H1 (cell line): ENCODE data around the gene PIGBOS1. TPM values are rescaled to one million over a fixed set of nuclear protein-coding genes. Genes with fewer than 3 reads are reported as not detected.
"Not testable (repeated sequence)": the region's sequence is repeated elsewhere in the genome, so short reads cannot be mapped to it uniquely, and the experiment has no call there.

ENCODE experiments used
- CTCF ChIA-PET: fragments of 300-600 bp; sonication (Branson Sonifier 250); formaldehyde crosslinking; loops from one replicate; lab custom pipeline; 2021; ENCODE audit not compliant: partially characterized antibody; lab: Charles Lee
- POLR2A ChIA-PET: fragments of 300-600 bp; sonication (Branson Sonifier 250); formaldehyde crosslinking; loops from one replicate; lab custom pipeline; 2021; ENCODE audit warnings: inconsistent platforms; ENCODE audit not compliant: partially characterized antibody; lab: Charles Lee
- DNase-seq, 2 experiments: peaks; one replicate each; pipeline versions ENCODE4 v3.0.0 to v3.0.0-alpha.2; 2010 to 2022; ENCODE audit warnings: low spot score in 2 of 2, low read depth in 1 of 2, mixed read lengths in 1 of 2
- FAIRE-seq: peaks from 2 replicates; lab custom pipeline; 2011; peaks lifted over from hg19 to GRCh38; lab: Jason Lieb, UNC
- H2AFZ ChIP-seq: 2 replicates; pipeline ENCODE4 v1.8.1; 2012; ENCODE audit warnings: low read length, inconsistent platforms
- H2AK5ac ChIP-seq: 2 replicates; pipeline ENCODE4 v1.6.1; 2013; ENCODE audit warnings: low read depth, low read length
- H2BK120ac ChIP-seq: replicated peaks from 2 replicates; pipeline ENCODE3; 2013; ENCODE audit warnings: low read depth, low read length, inconsistent platforms
- H2BK12ac ChIP-seq: 2 replicates; pipeline ENCODE4 v1.6.1; 2013; ENCODE audit warnings: low read depth, low read length
- H2BK15ac ChIP-seq: 2 replicates; pipeline ENCODE4 v1.6.1; 2013; ENCODE audit warnings: low read length
- H2BK20ac ChIP-seq: 2 replicates; pipeline ENCODE4 v1.6.1; 2013; ENCODE audit warnings: low read length
- H2BK5ac ChIP-seq: 2 replicates; pipeline ENCODE4 v1.6.1; 2013; ENCODE audit warnings: low read depth, low read length
- H3K14ac ChIP-seq: 2 replicates; pipeline ENCODE4 v1.6.1; 2013; ENCODE audit warnings: inconsistent platforms; ENCODE audit not compliant: insufficient read length
- H3K18ac ChIP-seq: 2 replicates; pipeline ENCODE4 v1.6.1; 2013; ENCODE audit warnings: low read length; ENCODE audit errors: extremely low read depth
- H3K23ac ChIP-seq: 2 replicates; pipeline ENCODE4 v1.6.1; 2013; ENCODE audit warnings: inconsistent platforms; ENCODE audit not compliant: insufficient read length
- H3K23me2 ChIP-seq: 2 replicates; pipeline ENCODE4 v1.6.1; 2013; ENCODE audit warnings: low read depth, low read length
- H3K27ac ChIP-seq: 2 replicates; pipeline ENCODE4 v1.6.1; 2011; ENCODE audit warnings: low read depth, low read length, inconsistent platforms
- H3K27me3 ChIP-seq, 4 experiments: replicated peaks in 1 of 4; 1 replicate in 1 of 4; 2 replicates in 3 of 4; pipeline versions ENCODE4 v1.6.1 to v1.8.1; 2011 to 2013; ENCODE audit warnings: low read length in 3 of 4, mild to moderate bottlenecking in 3 of 4, inconsistent platforms in 2 of 4, mixed read lengths in 2 of 4, moderate library complexity in 1 of 4; ENCODE audit not compliant: control insufficient read depth in 3 of 4, insufficient read depth in 3 of 4; ENCODE audit errors: extremely low read depth in 1 of 4
- H3K36me3 ChIP-seq, 4 experiments: 2 replicates each; pipeline versions ENCODE4 v1.6.1 to v1.8.1; 2011 to 2013; ENCODE audit warnings: mild to moderate bottlenecking in 4 of 4, low read length in 3 of 4, moderate library complexity in 2 of 4, control low read depth in 1 of 4, inconsistent platforms in 1 of 4; ENCODE audit not compliant: insufficient read depth in 4 of 4, control insufficient read depth in 2 of 4
- H3K4ac ChIP-seq: replicated peaks from 2 replicates; pipeline ENCODE3; 2013; ENCODE audit warnings: low read length, low read depth, mixed read lengths, inconsistent platforms; ENCODE audit not compliant: insufficient read length
- H3K4me1 ChIP-seq, 4 experiments: replicated peaks in 1 of 4; 1 replicate in 1 of 4; 2 replicates in 3 of 4; pipeline versions ENCODE4 v1.6.1 to v1.8.1; 2011 to 2013; ENCODE audit warnings: low read length in 3 of 4, inconsistent platforms in 2 of 4, mixed read lengths in 1 of 4; ENCODE audit not compliant: insufficient read depth in 4 of 4, control insufficient read depth in 3 of 4
- H3K4me2 ChIP-seq, 2 experiments: 2 replicates each; pipeline versions ENCODE4 v1.6.1 to v1.8.1; 2011 to 2013; ENCODE audit warnings: low read depth in 2 of 2, low read length in 2 of 2, control low read depth in 1 of 2, inconsistent platforms in 1 of 2, mild to moderate bottlenecking in 1 of 2; ENCODE audit not compliant: insufficient read depth in 1 of 2
- H3K4me3 ChIP-seq, 4 experiments: fragments of 200-600, 300-600 bp in 1 of 4; sonication (generic), shearing (Covaris generic), sonication (Bioruptor Twin) in 1 of 4; 2 replicates each; pipeline versions ENCODE4 v1.5.1 to v1.8.1; 2011 to 2016; ENCODE audit warnings: low read length in 4 of 4, low read depth in 3 of 4, control low read depth in 2 of 4, inconsistent platforms in 2 of 4, mild to moderate bottlenecking in 2 of 4, mixed read lengths in 1 of 4, moderate library complexity in 1 of 4; ENCODE audit not compliant: insufficient read depth in 2 of 4; ENCODE audit errors: extremely low read depth in 1 of 4
- H3K56ac ChIP-seq: replicated peaks from 2 replicates; pipeline ENCODE3; 2013; ENCODE audit warnings: low read depth, mild to moderate bottlenecking, mixed read lengths, low read length, inconsistent platforms; ENCODE audit not compliant: insufficient read length
- H3K79me1 ChIP-seq: 2 replicates; pipeline ENCODE4 v1.6.1; 2013; ENCODE audit warnings: low read depth, low read length, control low read depth
- H3K79me2 ChIP-seq, 2 experiments: 2 replicates each; pipeline versions ENCODE4 v1.6.1 to v1.8.1; 2012 to 2013; ENCODE audit warnings: low read length in 2 of 2, mild to moderate bottlenecking in 2 of 2, inconsistent platforms in 1 of 2; ENCODE audit not compliant: insufficient read depth in 2 of 2, control insufficient read depth in 1 of 2
- H3K9ac ChIP-seq, 4 experiments: replicated peaks in 1 of 4; 1 replicate in 1 of 4; 2 replicates in 3 of 4; pipeline versions ENCODE4 v1.6.1 to v1.8.1; 2011 to 2013; ENCODE audit warnings: low read depth in 3 of 4, low read length in 3 of 4, control low read depth in 2 of 4, mild to moderate bottlenecking in 2 of 4, moderate library complexity in 2 of 4, inconsistent platforms in 1 of 4; ENCODE audit errors: extremely low read depth in 1 of 4
- H3K9me3 ChIP-seq, 2 experiments: 2 replicates each; pipeline versions ENCODE4 v1.6.1 to v1.8.1; 2012 to 2013; ENCODE audit warnings: mild to moderate bottlenecking in 2 of 2, moderate library complexity in 2 of 2, control low read depth in 1 of 2, inconsistent platforms in 1 of 2, low read depth in 1 of 2, low read length in 1 of 2, mixed read lengths in 1 of 2; ENCODE audit not compliant: insufficient read depth in 2 of 2
- H4K20me1 ChIP-seq, 2 experiments: replicated peaks in 1 of 2; 2 replicates each; pipeline versions ENCODE3 to v1.8.1; 2011 to 2013; ENCODE audit warnings: inconsistent platforms in 2 of 2, low read length in 2 of 2, mild to moderate bottlenecking in 1 of 2; ENCODE audit not compliant: insufficient read depth in 2 of 2, control insufficient read depth in 1 of 2
- H4K5ac ChIP-seq: 2 replicates; pipeline ENCODE4 v1.6.1; 2013; ENCODE audit warnings: low read length, low read depth, mixed read lengths, inconsistent platforms; ENCODE audit not compliant: insufficient read length
- H4K8ac ChIP-seq: 2 replicates; pipeline ENCODE4 v1.8.0; 2013; ENCODE audit warnings: mild to moderate bottlenecking, moderate library complexity, low read length, inconsistent platforms; ENCODE audit not compliant: insufficient read depth; ENCODE audit errors: extremely low read depth
- H4K91ac ChIP-seq: replicated peaks from 2 replicates; pipeline ENCODE3; 2013; ENCODE audit warnings: low read length, mixed read lengths, inconsistent platforms; ENCODE audit not compliant: insufficient read length
- WGBS, 2 experiments: shearing (Covaris generic) in 1 of 2; methylation state at CpG; one replicate each; pipeline versions ENCODE4 v1.1.6 to v1.1.7; 2013 to 2015; ENCODE audit warnings: low lambda C conversion rate in 2 of 2, mixed read lengths in 2 of 2, inconsistent platforms in 1 of 2, low coverage in 1 of 2, missing lambda C conversion rate in 1 of 2; ENCODE audit not compliant: insufficient replicate concordance in 2 of 2, insufficient coverage in 1 of 2, insufficient read length in 1 of 2; ENCODE audit errors: extremely low coverage in 1 of 2, missing lambda C conversion rate in 1 of 2; 5-methylcytosine and 5-hydroxymethylcytosine counted together
- polyA plus RNA-seq, 7 experiments: library from polyadenylated mRNA; depleted of rRNA in 3 of 7; stranded (reverse) in 5 of 7; unstranded in 2 of 7; fragments of >200 nt in 5 of 7; fragments of 200-250 nt in 2 of 7; gene quantifications; 1 replicate in 5 of 7; 2 replicates in 1 of 7; 4 replicates in 1 of 7; pipeline versions ENCODE4 v1.2.1 to v1.2.3, GENCODE V29; 2011 to 2013; ENCODE audit warnings: missing spikeins in 2 of 7, mixed read lengths in 2 of 7
- total RNA-seq: library from RNA; stranded (reverse); fragmentation: NEBNext Ultra II Directional; extraction: Animal tissue kit (Norgen Biotek cat#: 25700); gene quantifications from 2 replicates; pipeline ENCODE4 v1.2.1, GENCODE V29; 2021

PIGBOS1 gene
- total and polyA plus RNA-seq, 2 of the 8 experiments (the other 6 are each of a cell fraction or from before 2014, with no cell fraction given), result 7.8 to 16.7 TPM

GRCh38 chr15:55286442-55287189 is 32.3 kb downstream of the PIGBOS1 start:
- H3K79me1 ChIP-seq, H3K79me2 ChIP-seq, H4K91ac ChIP-seq, H3K4me1 ChIP-seq, H4K20me1 ChIP-seq, FAIRE-seq, H2BK12ac ChIP-seq, H2AFZ ChIP-seq, CTCF ChIA-PET, H3K36me3 ChIP-seq, H3K23me2 ChIP-seq, H3K4me3 ChIP-seq, H2BK5ac ChIP-seq, H4K8ac ChIP-seq, H3K23ac ChIP-seq, H2BK15ac ChIP-seq, H3K14ac ChIP-seq, H2AK5ac ChIP-seq, H3K9me3 ChIP-seq, H3K9ac ChIP-seq, H3K56ac ChIP-seq, POLR2A ChIA-PET, H3K4me2 ChIP-seq, H3K18ac ChIP-seq, H3K4ac ChIP-seq, DNase-seq, H2BK20ac ChIP-seq, H4K5ac ChIP-seq, H3K27ac ChIP-seq, H3K27me3 ChIP-seq, H2BK120ac ChIP-seq: not testable (repeated sequence)
- 93% methylated on average over 8 of the region's 10 CpGs; no CpG with 5 or more reads in 1 of the 2 experiments for WGBS, 2 experiments
